HL-60 (cell line): ENCODE results near the gene DOCK7.

Source experiments
- CTCF ChIP-seq: IDR thresholded peaks from one replicate; pipeline ENCODE4 v1.5.1; 2011; ENCODE audit warnings: low read length, control low read depth, inconsistent platforms; ENCODE audit not compliant: insufficient read depth
- TF ChIP-seq, protein P1 (sequence below): IDR thresholded peaks from 2 replicates; pipeline ENCODE4 v1.6.1; 2012; ENCODE audit warnings: low read depth; ENCODE audit not compliant: insufficient replicate concordance

DNA sequence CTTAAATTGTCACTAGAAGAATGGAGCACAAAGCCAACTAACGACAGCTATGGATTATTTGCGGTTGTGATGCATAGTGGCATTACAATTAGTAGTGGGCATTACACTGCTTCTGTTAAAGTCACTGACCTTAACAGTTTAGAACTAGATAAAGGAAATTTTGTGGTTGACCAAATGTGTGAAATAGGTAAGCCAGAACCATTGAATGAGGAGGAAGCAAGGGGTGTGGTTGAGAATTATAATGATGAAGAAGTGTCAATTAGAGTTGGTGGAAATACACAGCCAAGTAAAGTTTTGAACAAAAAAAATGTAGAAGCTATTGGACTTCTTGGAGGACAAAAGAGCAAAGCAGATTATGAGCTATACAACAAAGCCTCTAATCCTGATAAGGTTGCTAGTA is 237.9 kb downstream of the DOCK7 start:
- TF ChIP-seq, protein P1, sequence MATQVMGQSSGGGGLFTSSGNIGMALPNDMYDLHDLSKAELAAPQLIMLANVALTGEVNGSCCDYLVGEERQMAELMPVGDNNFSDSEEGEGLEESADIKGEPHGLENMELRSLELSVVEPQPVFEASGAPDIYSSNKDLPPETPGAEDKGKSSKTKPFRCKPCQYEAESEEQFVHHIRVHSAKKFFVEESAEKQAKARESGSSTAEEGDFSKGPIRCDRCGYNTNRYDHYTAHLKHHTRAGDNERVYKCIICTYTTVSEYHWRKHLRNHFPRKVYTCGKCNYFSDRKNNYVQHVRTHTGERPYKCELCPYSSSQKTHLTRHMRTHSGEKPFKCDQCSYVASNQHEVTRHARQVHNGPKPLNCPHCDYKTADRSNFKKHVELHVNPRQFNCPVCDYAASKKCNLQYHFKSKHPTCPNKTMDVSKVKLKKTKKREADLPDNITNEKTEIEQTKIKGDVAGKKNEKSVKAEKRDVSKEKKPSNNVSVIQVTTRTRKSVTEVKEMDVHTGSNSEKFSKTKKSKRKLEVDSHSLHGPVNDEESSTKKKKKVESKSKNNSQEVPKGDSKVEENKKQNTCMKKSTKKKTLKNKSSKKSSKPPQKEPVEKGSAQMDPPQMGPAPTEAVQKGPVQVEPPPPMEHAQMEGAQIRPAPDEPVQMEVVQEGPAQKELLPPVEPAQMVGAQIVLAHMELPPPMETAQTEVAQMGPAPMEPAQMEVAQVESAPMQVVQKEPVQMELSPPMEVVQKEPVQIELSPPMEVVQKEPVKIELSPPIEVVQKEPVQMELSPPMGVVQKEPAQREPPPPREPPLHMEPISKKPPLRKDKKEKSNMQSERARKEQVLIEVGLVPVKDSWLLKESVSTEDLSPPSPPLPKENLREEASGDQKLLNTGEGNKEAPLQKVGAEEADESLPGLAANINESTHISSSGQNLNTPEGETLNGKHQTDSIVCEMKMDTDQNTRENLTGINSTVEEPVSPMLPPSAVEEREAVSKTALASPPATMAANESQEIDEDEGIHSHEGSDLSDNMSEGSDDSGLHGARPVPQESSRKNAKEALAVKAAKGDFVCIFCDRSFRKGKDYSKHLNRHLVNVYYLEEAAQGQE: no peak
- TF ChIP-seq CTCF: no peak
